K562 (cell line): ENCODE results near the gene ZMIZ1. TPM values are rescaled to one million over a fixed set of nuclear protein-coding genes. Genes with fewer than 3 reads are reported as not detected.

ENCODE experiments used
- BHLHE40 ChIP-seq: IDR thresholded peaks from 2 replicates; pipeline ENCODE4 v1.6.1; 2011; ENCODE audit warnings: low read length, improper control_type of control experiment
- CBX8 ChIP-seq: fragments of 200-600 bp; sonication (generic); IDR thresholded peaks from 2 replicates; pipeline ENCODE4 v1.6.1; 2012; ENCODE audit warnings: borderline replicate concordance, mixed run types, low read depth, mild to moderate bottlenecking, moderate library complexity, mixed read lengths, low read length, control low read depth, inconsistent platforms; ENCODE audit not compliant: poor library complexity, severe bottlenecking; ENCODE audit errors: extremely low read depth
- ELF4 ChIP-seq: fragments of 450-650 bp; formaldehyde crosslinking; IDR thresholded peaks from 2 replicates; pipeline ENCODE4 v1.4.0; 2022; ENCODE audit warnings: missing genetic modification characterization
- ETV6 ChIP-seq, 3 experiments: fragments of 150-350 bp in 1 of 3; sonication (generic) in 1 of 3; formaldehyde crosslinking in 1 of 3; IDR thresholded peaks; 2 replicates each; pipeline versions ENCODE4 v1.6.1 to v1.8.0; 2014 to 2022; ENCODE audit warnings: borderline replicate concordance in 2 of 3, low read depth in 2 of 3, antibody characterized with exemption in 1 of 3, low read length in 1 of 3, mild to moderate bottlenecking in 1 of 3, missing genetic modification reagents in 1 of 3
- MCM3 ChIP-seq: fragments of 450-650 bp; IDR thresholded peaks from 2 replicates; pipeline ENCODE4 v1.6.1; 2016
- NFYB ChIP-seq: IDR thresholded peaks from 2 replicates; pipeline ENCODE4 v1.6.1; 2011; ENCODE audit warnings: mild to moderate bottlenecking, moderate library complexity; ENCODE audit not compliant: insufficient read length; ENCODE audit errors: extremely low read depth
- RBFOX2 ChIP-seq: fragments of 200-400 bp; formaldehyde crosslinking; IDR thresholded peaks from 2 replicates; pipeline ENCODE4 v1.6.1; 2017; ENCODE audit warnings: low read depth, mild to moderate bottlenecking, low read length, moderate library complexity
- RFX1 ChIP-seq: fragments of 450-650 bp; IDR thresholded peaks from 2 replicates; pipeline ENCODE4 v1.6.1; 2016; ENCODE audit warnings: mild to moderate bottlenecking, moderate library complexity
- SMARCC2 ChIP-seq: fragments of 450-650 bp; IDR thresholded peaks from 2 replicates; pipeline ENCODE4 v1.6.1; 2017; ENCODE audit warnings: antibody characterized with exemption, moderate library complexity, mild to moderate bottlenecking, low read depth
- XRCC4 ChIP-seq: IDR thresholded peaks from one replicate; pipeline ENCODE4 v1.6.1; 2011; ENCODE audit not compliant: insufficient read depth, insufficient read length; ENCODE audit errors: extremely low read depth
- ZNF212 ChIP-seq: fragments of 450-650 bp; formaldehyde crosslinking; IDR thresholded peaks from 2 replicates; pipeline ENCODE4 v1.4.0; 2020; ENCODE audit warnings: mild to moderate bottlenecking
- ZNF583 ChIP-seq: fragments of 250-450 bp; sonication (Bioruptor Pico); IDR thresholded peaks from 2 replicates; pipeline ENCODE4 v1.4.0; 2020
- ZNF586 ChIP-seq: fragments of 450-650 bp; formaldehyde crosslinking; conservative IDR thresholded peaks from 2 replicates; pipeline ENCODE4 v1.4.0; 2020; ENCODE audit warnings: mild to moderate bottlenecking, moderate library complexity
- polyA plus RNA-seq, 8 experiments: library from polyadenylated mRNA; depleted of rRNA in 4 of 8; stranded (reverse) in 5 of 8; unstranded in 3 of 8; fragments of >200 nt; fragmentation: Nextera tagmentation in 2 of 8; fragmentation: Illumina TruSeq in 1 of 8; extraction: Ambion mirVana in 2 of 8; extraction: Trizol in 1 of 8; gene quantifications; 2 replicates each; pipeline versions ENCODE4 v1.2.1 to v1.2.3, GENCODE V29; 2011 to 2014; ENCODE audit warnings: inconsistent platforms in 1 of 8, missing spikeins in 1 of 8
- total RNA-seq, 7 experiments: library from RNA; depleted of rRNA in 6 of 7; stranded (reverse); fragments of >200 nt in 6 of 7; fragmentation: Illumina TruSeq in 2 of 7; extraction: Trizol in 2 of 7; gene quantifications; 2 replicates each; pipeline versions ENCODE4 v1.2.1 to v1.2.3, GENCODE V29; 2011 to 2021; ENCODE audit warnings: low replicate concordance in 1 of 7
- TF ChIP-seq, protein P1 (sequence below): fragments of 250-450 bp; sonication (Bioruptor Pico); IDR thresholded peaks from 2 replicates; pipeline ENCODE4 v1.4.0; 2020; ENCODE audit warnings: mild to moderate bottlenecking, moderate library complexity, borderline replicate concordance
- TF ChIP-seq, protein P2 (sequence below): sonication (generic); formaldehyde crosslinking; IDR thresholded peaks from 2 replicates; pipeline ENCODE4 v1.8.1; 2022; ENCODE audit warnings: missing genetic modification reagents
- TF ChIP-seq, protein P3 (sequence below): fragments of 250-450 bp; sonication (Bioruptor Pico); IDR thresholded peaks from 2 replicates; pipeline ENCODE4 v1.4.0; 2020; ENCODE audit warnings: mild to moderate bottlenecking, moderate library complexity
- TF ChIP-seq, protein P4 (sequence below): fragments of 450-650 bp; IDR thresholded peaks from 2 replicates; pipeline ENCODE4 v1.6.1; 2016; ENCODE audit warnings: mild to moderate bottlenecking

The ZMIZ1 gene
- total and polyA plus RNA-seq, 9 of the 15 experiments (the other 6 are each of a cell fraction or from before 2014, with no cell fraction given), result 1.0 to 37.3 (median 4.3) TPM

DNA sequence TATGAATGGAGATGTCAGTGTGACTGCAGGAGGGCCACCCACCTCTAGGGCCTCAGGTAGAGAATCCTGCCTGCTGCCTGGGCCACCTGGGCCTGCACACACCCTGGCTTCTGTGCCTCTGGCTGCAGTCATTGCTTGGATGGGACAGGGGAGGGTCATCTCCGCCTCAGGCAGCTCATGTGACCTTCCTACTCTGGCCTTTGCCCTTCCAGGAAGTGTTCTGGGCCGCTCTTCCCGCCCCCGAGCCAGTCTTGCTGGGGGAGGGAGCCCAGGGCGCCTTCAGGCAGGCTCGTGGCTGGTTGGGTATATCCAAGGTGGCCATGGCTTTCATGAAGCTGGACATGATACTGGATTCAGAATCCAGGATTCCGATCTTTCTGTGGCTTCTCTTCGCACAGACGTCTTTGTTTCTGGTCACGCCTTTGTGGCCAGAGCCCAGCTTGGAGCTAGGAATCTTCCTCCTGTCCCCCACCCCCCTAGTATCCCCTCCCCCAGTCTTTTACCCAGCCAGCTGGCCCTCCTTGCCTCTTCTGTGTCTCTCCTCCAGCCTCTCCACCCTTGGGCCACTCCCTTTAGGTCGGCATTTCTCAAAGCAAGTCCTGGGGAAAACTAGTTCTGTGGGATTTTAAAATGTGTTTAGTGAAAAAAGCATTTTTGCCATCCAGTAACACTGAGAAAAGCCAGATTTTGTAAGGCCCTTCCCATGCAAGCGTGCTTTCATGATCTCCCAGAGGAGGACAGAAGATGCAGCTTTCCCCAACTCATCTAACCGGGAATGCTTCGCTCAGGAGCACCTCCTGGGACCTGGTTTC, 119.6 kb downstream of the ZMIZ1 start (continued):
- TF ChIP-seq, protein P1, sequence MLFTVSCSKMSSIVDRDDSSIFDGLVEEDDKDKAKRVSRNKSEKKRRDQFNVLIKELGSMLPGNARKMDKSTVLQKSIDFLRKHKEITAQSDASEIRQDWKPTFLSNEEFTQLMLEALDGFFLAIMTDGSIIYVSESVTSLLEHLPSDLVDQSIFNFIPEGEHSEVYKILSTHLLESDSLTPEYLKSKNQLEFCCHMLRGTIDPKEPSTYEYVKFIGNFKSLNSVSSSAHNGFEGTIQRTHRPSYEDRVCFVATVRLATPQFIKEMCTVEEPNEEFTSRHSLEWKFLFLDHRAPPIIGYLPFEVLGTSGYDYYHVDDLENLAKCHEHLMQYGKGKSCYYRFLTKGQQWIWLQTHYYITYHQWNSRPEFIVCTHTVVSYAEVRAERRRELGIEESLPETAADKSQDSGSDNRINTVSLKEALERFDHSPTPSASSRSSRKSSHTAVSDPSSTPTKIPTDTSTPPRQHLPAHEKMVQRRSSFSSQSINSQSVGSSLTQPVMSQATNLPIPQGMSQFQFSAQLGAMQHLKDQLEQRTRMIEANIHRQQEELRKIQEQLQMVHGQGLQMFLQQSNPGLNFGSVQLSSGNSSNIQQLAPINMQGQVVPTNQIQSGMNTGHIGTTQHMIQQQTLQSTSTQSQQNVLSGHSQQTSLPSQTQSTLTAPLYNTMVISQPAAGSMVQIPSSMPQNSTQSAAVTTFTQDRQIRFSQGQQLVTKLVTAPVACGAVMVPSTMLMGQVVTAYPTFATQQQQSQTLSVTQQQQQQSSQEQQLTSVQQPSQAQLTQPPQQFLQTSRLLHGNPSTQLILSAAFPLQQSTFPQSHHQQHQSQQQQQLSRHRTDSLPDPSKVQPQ, result no peak
- TF ChIP-seq, protein P2, sequence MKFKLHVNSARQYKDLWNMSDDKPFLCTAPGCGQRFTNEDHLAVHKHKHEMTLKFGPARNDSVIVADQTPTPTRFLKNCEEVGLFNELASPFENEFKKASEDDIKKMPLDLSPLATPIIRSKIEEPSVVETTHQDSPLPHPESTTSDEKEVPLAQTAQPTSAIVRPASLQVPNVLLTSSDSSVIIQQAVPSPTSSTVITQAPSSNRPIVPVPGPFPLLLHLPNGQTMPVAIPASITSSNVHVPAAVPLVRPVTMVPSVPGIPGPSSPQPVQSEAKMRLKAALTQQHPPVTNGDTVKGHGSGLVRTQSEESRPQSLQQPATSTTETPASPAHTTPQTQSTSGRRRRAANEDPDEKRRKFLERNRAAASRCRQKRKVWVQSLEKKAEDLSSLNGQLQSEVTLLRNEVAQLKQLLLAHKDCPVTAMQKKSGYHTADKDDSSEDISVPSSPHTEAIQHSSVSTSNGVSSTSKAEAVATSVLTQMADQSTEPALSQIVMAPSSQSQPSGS (CRISPR knock-in tag), result no peak
- no peak for TF ChIP-seq CBX8
- no peak for TF ChIP-seq NFYB
- TF ChIP-seq SMARCC2, result no peak
- TF ChIP-seq RFX1, result no peak
- TF ChIP-seq ZNF212 (CRISPR knock-in tag), result no peak
- peak; percentile 34; the same call in 1 of the 2 replicates for TF ChIP-seq RBFOX2
- peak; percentile 61; the same call in 1 of the 2 replicates for TF ChIP-seq BHLHE40
- TF ChIP-seq, protein P3, sequence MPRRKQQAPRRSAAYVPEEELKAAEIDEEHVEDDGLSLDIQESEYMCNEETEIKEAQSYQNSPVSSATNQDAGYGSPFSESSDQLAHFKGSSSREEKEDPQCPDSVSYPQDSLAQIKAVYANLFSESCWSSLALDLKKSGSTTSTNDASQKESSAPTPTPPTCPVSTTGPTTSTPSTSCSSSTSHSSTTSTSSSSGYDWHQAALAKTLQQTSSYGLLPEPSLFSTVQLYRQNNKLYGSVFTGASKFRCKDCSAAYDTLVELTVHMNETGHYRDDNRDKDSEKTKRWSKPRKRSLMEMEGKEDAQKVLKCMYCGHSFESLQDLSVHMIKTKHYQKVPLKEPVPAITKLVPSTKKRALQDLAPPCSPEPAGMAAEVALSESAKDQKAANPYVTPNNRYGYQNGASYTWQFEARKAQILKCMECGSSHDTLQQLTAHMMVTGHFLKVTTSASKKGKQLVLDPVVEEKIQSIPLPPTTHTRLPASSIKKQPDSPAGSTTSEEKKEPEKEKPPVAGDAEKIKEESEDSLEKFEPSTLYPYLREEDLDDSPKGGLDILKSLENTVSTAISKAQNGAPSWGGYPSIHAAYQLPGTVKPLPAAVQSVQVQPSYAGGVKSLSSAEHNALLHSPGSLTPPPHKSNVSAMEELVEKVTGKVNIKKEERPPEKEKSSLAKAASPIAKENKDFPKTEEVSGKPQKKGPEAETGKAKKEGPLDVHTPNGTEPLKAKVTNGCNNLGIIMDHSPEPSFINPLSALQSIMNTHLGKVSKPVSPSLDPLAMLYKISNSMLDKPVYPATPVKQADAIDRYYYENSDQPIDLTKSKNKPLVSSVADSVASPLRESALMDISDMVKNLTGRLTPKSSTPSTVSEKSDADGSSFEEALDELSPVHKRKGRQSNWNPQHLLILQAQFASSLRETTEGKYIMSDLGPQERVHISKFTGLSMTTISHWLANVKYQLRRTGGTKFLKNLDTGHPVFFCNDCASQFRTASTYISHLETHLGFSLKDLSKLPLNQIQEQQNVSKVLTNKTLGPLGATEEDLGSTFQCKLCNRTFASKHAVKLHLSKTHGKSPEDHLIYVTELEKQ (CRISPR knock-in tag), result no peak
- no peak for TF ChIP-seq ZNF583 (CRISPR knock-in tag)
- no peak for TF ChIP-seq XRCC4
- TF ChIP-seq ZNF586 (CRISPR knock-in tag), result no peak
- TF ChIP-seq ELF4 (CRISPR knock-in tag), result no peak
- no peak for TF ChIP-seq ETV6 (IDR thresholded peaks at IDR 0.05; ENCODE audit: borderline replicate concordance in 1 of 2, low read depth in 2 of 2, low read length in 1 of 2)
- TF ChIP-seq ETV6 (CRISPR knock-in tag; IDR thresholded peaks at IDR 0.05; ENCODE audit: borderline replicate concordance), result no peak
- TF ChIP-seq MCM3, result no peak
- TF ChIP-seq, protein P4, sequence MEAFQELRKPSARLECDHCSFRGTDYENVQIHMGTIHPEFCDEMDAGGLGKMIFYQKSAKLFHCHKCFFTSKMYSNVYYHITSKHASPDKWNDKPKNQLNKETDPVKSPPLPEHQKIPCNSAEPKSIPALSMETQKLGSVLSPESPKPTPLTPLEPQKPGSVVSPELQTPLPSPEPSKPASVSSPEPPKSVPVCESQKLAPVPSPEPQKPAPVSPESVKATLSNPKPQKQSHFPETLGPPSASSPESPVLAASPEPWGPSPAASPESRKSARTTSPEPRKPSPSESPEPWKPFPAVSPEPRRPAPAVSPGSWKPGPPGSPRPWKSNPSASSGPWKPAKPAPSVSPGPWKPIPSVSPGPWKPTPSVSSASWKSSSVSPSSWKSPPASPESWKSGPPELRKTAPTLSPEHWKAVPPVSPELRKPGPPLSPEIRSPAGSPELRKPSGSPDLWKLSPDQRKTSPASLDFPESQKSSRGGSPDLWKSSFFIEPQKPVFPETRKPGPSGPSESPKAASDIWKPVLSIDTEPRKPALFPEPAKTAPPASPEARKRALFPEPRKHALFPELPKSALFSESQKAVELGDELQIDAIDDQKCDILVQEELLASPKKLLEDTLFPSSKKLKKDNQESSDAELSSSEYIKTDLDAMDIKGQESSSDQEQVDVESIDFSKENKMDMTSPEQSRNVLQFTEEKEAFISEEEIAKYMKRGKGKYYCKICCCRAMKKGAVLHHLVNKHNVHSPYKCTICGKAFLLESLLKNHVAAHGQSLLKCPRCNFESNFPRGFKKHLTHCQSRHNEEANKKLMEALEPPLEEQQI, result no peak
